Cardiac fibroblast (primary cell): ENCODE data around the gene HIVEP3.

Experiments used
- DNase-seq, 2 donors: peaks; one replicate each; pipeline versions ENCODE4 v3.0.0 to v3.0.0-alpha.2; 2010; ENCODE audit warnings: low read depth in 2 of 2
- H3K4me3 ChIP-seq, 2 donors: replicated peaks in 1 of 2; 1 replicate in 1 of 2; 2 replicates in 1 of 2; pipeline ENCODE4 v1.5.1; 2011; ENCODE audit warnings: low read depth in 2 of 2, low read length in 2 of 2, mild to moderate bottlenecking in 2 of 2, moderate library complexity in 1 of 2
- CTCF ChIP-seq: IDR thresholded peaks from one replicate; pipeline ENCODE4 v1.5.1; 2011; ENCODE audit warnings: low read depth, mild to moderate bottlenecking, low read length, inconsistent platforms

Gene HIVEP3

GRCh38 chr1:41487126-41488039, 431.3 kb downstream of the HIVEP3 start:
- no peak for TF ChIP-seq CTCF
- H3K4me3 ChIP-seq = no peak overlapping the region
- peak; percentile 29 to 41 for DNase-seq

- no peak for TF ChIP-seq CTCF
- H3K4me3 ChIP-seq = no peak overlapping the region
- DNase-seq = peak; percentile 40 to 53
Observed at GRCh38 chr1:41486371-41487125, 432.2 kb downstream of the HIVEP3 start.

GRCh38 chr1:41486053-41486370, 432.7 kb downstream of the HIVEP3 start:
- DNase-seq = no peak
- TF ChIP-seq CTCF = no peak
- H3K4me3 ChIP-seq = no peak overlapping the region

- no peak for TF ChIP-seq CTCF
- peak; percentile 51 to 54 for DNase-seq
- no peak overlapping the region for H3K4me3 ChIP-seq
Observed at GRCh38 chr1:41485605-41486004, 433.1 kb downstream of the HIVEP3 start.

GRCh38 chr1:41484402-41485241, 434.1 kb downstream of the HIVEP3 start, which contains the start of gene EDN2:
Gene EDN2 (minus strand): TSS chr1:41484683. CDS start chr1:41484601, 82 bp downstream.
- peak; percentile 5 for TF ChIP-seq CTCF

GRCh38 chr1:41483960-41484401, 434.7 kb downstream of the HIVEP3 start:
- no peak overlapping the region for H3K4me3 ChIP-seq
- no peak for TF ChIP-seq CTCF
- no peak for DNase-seq

More at GRCh38 chr1:41484402-41485241, 434.1 kb downstream of the HIVEP3 start, which contains the start of gene EDN2:
- DNase-seq = no peak
- H3K4me3 ChIP-seq = no peak within 1 kb of the TSS
